Brain pericyte (primary cell): ENCODE data around the gene KRI1.

ENCODE experiments used
- DNase-seq: peaks from one replicate; pipeline ENCODE4 v3.0.0-alpha.2; 2012; ENCODE audit warnings: low read depth, low spot score

Gene KRI1

DNA sequence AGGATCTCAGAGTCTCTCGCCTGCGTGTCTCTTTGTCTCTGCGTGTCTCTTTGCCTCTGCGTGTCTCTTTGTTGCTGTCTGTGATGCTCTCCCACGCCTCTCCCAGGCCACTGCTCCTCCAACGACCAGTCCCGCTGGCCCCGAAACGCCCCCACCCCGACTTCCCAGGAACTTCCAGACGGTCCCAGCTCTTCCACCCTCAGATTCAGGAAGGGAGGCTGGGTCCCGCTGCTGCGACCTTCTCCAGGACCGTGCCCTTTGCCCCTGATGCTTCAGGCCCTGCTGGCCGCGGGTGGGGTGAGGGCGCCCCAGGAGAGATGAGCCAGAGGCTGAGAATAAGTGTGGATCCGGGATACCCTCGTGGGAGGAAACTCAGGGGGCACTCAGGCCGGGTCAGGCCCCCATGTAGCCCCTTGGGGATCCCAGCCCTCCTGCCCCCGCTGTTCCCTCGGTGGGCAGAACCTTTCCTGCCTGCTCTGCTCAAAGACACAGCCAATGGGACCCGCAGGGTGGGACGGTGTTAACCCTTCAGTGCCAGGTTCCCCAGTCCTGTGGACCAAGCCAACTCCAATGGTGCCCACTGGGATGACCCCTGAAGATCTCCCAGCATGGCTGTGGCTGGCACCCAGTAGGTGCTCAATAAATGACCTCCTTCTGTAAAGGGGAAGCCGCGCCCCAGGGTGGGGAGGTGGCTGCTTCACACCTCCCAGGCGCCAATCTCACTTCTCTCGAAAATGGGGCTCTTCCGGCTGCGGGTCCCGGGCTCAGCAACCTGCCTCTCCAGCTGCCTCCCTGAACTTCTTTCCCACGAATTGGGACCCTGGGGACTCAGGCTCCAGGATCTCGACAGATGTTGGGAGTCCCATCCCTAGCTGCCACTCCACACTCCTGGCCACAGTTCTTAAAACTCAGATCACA, 47.1 kb downstream of the KRI1 start:
- no peak for DNase-seq

DNA sequence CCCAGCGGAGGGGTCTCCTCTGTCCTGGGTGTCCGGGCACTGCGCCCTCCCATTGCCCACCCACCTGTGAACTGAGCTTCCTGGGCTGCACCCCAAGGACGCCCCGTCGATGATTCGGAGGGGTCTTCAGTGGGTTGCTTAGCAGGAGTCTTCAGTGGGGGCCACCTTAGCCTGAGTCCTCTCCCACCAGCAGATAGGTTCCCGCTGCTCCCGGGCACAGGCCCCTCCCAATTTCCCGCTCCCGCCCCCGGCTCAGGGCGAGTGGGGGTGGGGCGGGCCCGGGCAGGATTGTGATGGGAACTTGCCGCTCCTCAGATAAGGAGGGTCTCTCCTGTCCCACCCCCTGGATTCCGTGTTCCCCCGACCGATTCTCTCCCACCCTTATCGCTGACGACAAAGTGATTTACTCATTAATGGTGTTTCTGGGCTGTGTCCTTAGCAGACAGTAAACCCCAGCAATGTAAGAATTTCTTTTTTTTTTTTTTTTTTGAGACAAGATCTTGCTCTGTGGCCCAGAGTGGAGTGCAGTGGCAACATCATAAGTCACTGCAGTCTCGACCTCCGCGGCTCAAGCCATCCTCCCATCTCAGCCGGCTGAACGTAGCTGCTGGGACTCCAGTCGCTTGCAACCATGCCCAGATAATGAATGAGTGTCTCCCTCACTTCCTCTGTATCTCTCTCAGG, 47.9 kb downstream of the KRI1 start:
- DNase-seq: no peak

DNA sequence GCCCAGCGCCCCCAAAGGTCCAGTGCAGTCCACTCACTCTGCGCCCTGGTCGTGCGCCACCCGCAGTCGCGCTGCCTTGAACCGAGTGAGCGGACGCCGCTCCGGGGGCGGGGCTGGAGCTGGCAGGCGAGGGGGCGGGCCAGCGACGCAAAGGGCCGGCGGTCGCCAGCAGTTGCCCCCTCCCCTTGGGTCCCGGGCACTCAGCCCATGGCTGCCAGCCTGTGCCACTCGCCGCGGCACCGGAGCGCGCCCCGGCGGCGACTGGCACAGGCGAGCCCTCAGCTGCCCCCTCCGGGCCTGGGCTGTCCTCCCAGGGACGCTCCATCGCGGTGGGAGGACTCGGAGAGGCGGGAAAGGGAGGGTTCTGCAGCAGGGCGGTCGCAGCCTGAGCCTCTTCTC, 48.5 kb downstream of the KRI1 start, which contains the start of gene S1PR5:
Gene S1PR5 (minus strand): TSS at position 87 of the 399 bp plus-strand sequence. CDS start 2,436 bp downstream, outside the sequence.
- no peak for DNase-seq

DNA sequence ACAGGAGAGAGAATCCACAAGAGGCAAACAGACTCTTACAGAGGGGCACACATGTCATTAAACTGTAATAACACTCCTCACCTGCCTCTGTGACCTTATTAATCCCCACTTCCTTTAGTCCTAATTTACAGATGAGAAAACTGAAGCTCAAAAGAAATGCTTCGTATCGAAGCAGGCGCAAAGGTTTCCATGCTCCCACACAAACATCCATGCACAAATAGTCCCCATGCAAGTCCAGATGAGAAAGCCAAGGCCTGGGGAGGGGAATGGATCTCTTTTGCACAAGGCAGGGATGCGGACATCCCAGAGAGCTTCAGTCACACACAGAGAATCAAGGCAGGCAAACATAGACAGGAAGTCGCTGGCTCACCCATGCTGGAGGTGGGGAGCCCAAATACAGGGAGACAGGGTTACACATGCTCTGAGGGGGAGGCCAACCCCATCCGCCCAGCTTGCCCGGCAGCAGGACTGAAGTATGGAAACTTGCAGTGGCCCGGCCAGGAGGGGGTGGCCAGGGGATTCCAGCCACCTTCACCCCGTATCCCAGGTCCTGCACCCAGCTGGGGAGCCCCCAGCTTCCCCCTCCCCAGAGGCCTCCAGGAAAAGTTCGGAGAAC, 49.0 kb downstream of the KRI1 start:
- no peak for DNase-seq

DNA sequence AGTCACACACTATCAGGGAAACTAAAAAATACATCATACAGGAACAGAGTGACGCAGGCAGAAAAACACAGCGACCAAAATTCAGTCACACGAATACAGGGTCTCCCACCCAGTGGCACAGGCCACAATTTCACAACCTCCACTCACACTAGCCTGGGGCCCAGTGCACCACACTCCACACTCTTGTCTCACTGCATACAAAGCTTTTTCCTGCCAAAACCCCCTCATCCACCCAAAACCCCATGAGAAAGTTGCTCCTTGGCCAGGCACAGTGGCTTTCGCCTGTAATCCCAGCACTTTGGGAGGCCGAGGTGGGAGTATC, 49.8 kb downstream of the KRI1 start:
- DNase-seq: no peak

DNA sequence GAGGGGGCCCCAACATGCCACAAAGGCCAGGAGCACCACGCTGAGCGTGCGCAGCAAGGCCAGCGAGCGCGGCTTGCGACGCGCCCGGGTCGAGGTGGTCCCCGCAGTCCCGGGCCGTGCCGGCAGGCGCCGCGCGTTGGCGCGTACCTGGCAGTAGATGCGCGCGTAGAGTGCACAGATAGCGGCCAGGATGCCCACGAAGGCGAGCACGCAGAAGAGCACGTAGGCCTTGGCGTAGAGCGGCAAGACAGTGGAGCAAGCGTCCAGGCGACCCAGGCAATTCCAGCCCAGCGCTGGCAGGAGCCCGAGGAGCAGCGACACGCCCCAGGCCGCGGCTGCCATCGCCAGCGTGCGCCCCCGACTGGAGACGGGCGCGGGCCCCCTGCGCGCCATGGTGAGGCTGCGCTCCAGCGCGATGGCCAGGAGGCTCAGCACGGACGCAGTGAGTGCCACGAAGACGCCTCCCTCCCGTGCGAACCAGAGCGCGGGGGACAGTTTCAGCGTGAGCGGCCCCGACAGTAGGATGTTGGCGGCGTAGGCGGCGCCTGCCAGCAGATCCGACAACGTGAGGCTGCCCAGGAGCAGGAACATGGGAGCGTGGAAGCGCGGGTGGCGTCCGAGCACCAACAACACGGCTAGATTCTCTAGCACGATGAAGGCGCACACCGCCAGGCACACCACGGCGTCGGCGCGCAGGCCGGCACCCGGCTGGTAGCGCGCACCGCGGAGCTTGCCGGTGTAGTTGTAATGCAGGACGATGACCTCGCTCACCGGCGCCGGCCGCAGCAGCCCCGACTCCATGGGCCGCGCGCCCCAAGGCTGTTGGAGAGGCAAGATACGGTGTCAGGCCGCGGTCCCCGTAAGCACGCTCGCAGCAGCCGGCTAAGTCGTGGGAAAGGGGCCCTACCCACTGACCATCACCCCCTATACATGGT, 51.3 kb downstream of the KRI1 start:
- no peak for DNase-seq

DNA sequence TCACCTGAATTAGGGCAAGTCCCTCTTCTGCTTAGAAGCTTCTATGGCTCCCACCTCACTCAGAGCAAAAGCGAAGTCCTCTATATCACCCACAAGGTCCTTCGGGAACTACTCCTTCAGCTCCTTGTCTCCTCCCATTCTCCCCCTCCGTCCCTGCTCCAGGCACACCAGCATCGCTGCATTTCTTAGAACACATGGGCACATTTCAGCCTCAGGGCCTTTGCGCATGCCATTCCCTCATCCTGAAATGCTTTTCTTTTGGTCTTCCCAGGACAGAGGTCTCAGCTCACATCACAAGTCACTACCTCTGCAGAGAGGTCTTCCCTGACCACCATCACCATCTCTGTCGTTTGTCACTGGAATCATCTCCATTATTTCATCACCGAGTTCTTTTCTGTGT, 52.6 kb downstream of the KRI1 start:
- no peak for DNase-seq

DNA sequence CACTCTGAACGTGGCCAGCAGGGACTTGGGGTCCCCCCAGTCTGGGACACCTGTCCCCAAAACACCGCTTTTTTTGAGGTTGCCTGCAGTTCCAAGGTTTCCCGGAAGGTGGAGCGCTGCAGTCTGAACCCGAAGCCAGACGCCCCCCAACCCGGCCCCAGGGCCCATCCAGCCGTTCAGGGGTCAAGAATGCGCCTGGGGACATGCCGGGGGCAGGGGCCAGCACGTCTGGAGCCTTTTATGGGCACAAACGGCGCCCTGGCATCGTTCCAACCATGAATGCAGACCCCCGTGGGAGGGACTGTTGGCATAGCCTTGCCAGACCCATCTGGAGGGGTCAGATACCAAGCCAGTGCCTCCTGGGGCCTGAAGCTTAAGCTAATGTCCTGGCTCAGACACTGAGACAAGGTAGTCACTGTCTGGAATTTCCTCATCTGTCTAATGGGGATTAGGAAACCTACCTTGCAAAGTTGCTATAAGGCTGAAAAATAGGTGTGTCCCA, 55.5 kb downstream of the KRI1 start:
- no peak for DNase-seq

DNA sequence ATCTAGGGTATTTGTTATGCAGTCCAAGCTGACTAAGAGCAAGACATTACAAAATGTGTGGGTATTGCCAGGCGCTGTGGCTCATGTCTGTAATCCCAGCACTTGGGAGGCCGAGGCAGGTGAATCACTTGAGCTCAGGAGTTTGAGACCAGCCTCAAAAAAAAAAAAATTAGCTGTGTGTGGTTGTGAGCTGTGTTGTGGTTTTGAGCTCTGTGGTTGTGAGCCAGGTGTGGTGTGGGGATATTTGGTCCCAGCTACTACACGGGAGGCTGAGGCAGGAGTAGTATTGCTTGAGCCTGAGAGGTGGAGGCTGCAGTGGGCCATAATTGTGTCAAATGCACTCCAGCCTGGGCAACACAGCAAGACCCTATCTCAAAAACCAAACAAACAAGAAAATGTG, 57.1 kb downstream of the KRI1 start:
- no peak for DNase-seq

DNA sequence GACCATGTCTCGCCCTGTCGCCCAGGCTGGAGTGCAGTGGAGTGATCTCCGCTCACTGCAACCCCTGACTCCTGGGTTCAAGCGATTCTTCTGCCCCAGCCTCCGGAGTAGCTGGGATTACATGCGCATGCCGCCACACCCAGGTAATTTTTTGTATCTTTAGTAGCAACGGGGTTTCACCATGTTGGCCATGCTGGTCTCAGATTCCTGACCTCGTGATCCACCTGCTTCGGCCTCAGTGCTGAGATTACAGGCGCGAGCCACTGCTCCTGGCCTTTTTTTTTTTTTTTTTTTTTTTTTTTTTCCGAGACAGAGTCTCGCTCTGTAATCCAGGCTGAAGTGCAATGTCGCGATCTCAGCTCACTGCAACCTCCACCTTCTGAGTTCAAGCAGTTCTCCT, 57.8 kb downstream of the KRI1 start:
- no peak for DNase-seq

DNA sequence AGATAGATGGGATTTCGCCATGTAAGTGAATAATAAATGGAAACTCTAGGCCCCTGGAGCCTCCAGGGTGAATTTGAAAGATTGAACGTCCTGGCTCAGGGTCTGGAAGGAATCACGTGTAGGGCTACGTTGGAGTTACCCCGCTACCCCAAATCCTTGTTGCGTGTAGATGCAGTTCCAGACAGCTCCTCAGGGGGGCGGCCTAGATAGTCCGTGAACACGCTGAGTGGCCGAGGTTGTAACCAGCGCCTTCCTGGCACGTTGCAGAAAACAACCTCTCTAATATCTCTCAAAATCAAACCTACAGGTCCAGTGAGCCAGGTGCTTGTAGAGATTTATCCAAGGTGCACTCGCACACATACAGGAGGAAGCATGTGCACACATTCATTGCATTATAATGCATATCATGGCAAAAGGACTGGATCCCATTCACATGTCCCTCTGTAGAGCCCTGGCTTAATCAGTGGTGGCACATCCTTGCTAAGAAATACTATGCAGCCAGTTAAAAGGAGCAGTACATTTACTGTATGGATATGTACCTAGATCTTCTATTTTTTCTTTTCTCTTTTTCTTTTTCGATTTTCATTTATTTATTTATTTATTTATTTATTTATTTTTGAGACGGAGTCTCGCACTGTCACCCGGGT, 60.1 kb downstream of the KRI1 start:
- DNase-seq: no peak
